HG02870 (cell line): ENCODE results near the gene MARVELD1.

Experiments used
- ATAC-seq: cut with Tn5 transposase; IDR thresholded peaks from one replicate; pipeline ENCODE4 v1.9.1; 2021; ENCODE audit warnings: mild to moderate bottlenecking, moderate library complexity; ENCODE audit not compliant: unreplicated experiment

Gene MARVELD1

DNA sequence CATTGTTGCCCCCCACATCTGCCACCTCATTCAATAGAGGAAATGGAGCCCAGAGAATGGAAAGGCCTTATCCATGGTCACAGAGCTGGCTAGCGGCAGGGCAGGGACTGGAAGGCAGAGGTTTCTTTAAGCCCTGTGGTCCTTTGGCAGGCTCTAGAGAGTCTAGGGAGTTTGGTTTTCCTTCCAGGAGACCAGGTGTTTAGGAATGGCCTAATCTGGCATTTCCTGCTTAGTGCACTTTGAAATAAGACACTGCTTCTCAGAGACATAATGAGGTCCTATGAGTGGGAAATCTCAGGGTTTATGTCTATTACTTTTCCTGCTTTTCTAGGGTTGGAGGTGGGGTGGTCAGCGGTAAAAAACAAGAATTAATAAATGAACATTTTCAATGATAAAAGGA, 6.1 kb downstream of the MARVELD1 start:
- ATAC-seq: no peak

GRCh38 chr10:97721871-97722780, 8.6 kb downstream of the MARVELD1 start:
- ATAC-seq: no peak

GRCh38 chr10:97723001-97723400, 9.5 kb downstream of the MARVELD1 start:
- ATAC-seq: no peak

DNA sequence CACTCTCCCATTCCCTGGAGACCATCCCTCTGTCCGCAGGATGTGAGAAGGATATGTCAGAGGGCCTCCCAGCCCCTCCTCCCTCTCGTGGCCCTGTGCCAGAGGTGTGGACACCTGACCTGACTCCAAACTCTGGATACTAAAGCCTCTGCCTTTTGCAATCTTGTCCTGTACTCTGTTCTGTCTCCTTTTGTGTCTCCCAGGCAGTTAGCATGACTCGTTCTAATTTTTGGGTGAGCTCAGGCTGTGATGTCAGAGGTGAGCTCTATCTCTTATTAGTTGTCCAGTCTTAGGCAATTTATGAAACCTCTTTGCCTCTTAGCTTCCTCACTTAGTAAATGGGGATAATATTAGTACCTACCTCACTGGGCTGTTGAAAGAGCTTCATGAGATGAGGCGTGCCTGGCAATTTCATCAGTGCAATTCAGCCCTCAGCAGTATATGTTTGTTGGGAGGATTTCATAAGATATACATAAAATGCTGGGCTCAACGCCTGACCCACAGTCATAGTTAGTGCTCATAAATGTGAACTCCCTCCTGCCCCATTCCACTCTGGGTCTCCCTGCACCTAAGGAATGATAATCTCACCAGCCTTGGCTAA, 10.9 kb downstream of the MARVELD1 start:
- ATAC-seq: no peak

DNA sequence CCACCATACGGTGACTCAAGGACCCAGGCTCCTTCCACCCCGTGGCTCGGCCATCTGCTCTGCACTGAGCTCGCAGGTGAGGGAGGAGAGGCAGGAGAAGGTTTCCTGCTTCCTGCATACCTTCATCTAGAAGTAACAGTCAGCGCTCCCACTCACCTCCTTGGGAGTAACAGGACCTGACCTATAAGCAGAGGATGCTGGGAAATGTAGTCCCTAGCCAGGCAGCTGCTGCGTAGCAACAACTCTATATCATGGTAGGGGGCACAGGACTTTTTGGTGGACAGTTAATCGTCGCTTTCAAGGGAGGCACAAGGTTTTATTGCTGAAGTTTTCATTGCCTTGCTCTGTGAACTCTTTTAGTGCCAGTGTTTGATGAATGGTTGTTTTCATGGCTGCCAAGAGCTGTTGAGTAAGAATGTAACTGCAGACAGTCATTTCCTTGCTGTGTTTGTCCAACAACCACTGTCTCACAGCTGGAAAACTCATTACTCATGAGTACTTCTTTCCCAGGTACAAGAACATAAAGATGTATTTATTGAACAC, 13.2 kb downstream of the MARVELD1 start:
- ATAC-seq: no peak

GRCh38 chr10:97729014-97729413, 15.5 kb downstream of the MARVELD1 start:
- ATAC-seq: no peak

- no peak for ATAC-seq
Measured at GRCh38 chr10:97731346-97732051, 18.0 kb downstream of the MARVELD1 start.

DNA sequence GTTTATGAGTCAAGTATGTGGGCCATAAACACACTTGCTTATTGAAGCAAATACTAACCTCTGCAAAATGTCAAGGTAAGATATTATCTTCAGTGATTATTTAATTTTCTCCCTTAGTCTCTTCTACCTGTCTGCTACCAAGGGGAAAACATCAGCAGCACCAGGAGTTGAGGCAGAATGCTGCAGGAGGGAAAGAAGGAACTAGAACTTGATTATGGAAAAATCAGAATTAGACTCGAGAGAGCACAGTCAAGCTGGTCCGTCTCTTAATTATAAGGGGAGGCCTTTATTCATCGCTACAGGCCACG, 18.5 kb downstream of the MARVELD1 start:
- no peak for ATAC-seq

- ATAC-seq: no peak
Measured at GRCh38 chr10:97733256-97733655, 19.7 kb downstream of the MARVELD1 start.

DNA sequence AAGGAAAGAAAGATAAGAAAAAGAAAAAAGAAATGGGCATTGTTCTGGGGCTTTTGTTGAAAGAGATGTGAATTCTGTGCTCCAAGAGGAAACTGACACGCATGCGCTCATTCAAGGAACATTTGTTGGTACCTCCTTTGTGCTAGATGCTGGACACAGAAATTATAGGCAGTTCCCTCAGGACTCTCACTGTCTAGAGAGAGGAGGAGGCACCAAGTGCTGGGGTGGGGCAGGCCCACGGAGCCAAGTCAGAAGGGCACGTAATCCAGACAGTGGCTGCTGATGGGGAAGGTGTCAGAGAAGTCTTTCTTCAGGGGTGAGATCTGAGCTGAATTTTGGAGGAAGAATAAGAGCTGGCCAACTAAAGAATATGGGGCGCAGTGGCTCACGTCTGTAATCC, 20.5 kb downstream of the MARVELD1 start:
- ATAC-seq: no peak

DNA sequence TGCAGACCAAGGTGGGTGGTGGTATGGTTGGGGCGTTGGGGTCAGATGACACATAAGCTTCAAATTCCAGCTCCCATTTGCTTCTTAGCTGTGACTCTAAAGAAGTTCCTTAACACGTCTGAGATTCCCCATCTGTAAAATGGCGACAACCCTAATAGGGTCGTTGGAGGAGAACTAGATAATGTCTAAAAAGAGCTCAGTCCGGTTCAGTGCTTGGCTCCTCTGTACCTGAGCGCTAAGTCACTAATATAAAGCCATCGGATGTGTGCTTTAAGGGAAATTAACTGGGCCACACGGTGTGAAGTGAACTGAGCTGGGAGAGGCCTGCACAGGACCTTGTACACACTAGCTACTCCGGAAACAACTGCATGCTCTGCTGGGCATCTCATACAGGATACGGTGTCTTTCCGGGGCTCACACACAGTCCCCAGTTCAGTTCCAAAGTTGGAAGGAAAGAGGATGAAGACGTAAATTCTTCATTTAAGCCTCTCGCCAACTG, 22.9 kb downstream of the MARVELD1 start:
- ATAC-seq: peak; percentile 24

GRCh38 chr10:97736902-97737769, 23.6 kb downstream of the MARVELD1 start, which contains the start of gene ZFYVE27:
Gene ZFYVE27, plus strand, starts transcription at chr10:97737128. Its CDS starts 1,350 bp downstream, at chr10:97738478.
- ATAC-seq: peak; percentile 83

- ATAC-seq: peak; percentile 20
Measured at GRCh38 chr10:97737770-97738265, 24.3 kb downstream of the MARVELD1 start.

DNA sequence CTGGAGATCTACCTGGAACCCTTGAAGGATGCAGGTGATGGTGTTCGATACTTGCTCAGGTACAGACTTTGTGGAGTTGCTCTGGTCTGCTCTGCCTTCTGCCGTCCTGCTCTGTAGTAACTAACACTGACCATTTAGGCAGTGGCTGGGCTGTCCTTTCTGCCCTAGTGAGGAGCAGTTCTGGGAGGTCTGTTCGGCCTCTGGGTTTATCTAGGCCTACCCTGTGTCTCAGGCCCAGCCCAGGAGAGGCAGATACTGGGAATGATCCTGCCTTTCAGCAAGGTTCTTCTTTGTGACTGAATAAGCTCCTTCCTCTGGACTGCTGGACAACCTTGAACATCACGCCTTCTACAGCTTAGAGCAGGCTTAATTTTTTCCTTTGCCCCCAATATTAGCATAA, 25.1 kb downstream of the MARVELD1 start:
- no peak for ATAC-seq

DNA sequence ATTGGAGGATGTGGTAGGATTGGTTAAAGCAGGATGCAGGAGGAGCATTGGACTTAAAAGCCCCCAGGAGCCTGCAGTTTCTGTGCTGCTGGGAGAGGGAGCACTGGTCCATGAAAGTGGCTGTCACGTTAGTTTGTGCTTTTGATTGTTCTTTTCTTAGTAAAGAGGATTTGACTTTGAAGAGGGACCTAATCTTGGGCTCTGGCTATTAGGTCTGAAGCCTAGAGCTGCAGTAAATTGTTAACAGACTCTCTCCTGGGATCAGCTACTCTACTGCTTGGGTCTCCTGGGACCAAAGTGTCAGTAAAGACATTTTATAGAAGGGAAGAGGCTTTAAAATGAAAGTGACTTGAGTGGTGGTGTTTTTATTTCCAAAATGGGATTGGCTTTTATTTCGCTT, 27.1 kb downstream of the MARVELD1 start:
- no peak for ATAC-seq

DNA sequence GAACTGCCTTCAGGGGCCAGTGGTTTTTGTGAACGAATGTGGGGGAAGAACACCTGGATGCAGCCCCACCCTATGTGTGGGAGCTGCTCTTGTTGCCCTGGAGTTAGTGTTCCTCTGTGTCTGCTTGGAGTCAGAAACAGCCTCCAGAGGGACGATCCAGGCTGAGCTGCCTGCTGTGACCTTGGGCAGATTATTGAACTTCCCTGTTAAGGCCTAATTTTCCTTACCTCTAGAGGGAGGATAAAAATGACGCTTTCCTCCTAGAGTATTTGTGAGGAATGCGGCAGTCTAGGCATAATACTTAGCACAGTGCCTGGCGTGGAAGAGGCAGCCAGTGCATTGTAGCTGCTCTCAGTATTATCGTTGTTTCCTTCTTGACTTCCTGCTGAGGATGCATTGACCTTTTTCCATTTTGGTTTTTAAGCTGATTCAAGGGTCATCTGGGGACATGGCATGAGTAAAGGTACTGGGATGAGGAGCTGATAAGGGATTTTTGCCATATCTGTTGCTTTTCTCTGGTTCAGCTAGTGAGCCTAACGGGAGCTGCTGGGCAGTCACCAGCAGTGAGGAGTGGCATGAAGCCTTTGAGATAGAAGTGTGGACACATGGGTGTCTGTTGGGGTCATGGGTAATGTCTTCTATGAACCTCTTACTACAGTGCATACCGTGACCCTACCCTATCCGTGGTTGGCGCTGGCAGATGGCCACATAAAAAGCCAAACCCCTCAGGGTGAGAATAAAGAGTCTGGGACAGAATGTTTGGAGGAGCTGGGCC, 29.8 kb downstream of the MARVELD1 start:
- ATAC-seq: no peak

DNA sequence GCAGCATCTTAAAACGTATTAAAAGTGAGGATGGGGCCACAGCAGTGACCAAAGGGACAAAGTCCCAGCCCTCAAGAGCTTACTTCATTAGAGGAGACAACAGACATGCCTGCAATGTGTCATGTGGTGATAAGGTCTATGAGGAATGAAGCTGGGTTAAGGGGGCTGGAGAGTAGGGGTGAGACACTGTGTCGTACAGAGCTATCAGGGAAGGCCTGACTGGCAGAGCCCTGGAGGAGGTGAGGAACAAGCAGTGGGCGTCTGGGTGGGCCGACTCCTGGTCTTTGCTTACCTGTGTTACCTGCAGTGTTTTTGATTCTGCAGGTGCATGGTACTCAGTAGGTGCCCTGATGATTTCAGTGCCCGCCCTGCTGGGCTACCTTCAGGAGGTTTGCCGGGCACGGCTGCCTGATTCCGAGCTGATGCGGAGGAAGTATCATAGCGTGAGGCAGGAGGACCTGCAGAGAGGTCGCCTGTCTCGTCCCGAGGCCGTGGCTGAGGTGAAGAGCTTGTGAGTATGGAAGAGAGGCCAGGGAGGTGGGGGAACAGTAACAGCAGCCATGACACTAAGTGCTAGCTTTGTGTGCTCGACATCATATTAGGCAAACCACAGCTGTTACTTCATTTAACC, 31.0 kb downstream of the MARVELD1 start:
- ATAC-seq: no peak

GRCh38 chr10:97747573-97747972, 34.0 kb downstream of the MARVELD1 start:
- no peak for ATAC-seq

DNA sequence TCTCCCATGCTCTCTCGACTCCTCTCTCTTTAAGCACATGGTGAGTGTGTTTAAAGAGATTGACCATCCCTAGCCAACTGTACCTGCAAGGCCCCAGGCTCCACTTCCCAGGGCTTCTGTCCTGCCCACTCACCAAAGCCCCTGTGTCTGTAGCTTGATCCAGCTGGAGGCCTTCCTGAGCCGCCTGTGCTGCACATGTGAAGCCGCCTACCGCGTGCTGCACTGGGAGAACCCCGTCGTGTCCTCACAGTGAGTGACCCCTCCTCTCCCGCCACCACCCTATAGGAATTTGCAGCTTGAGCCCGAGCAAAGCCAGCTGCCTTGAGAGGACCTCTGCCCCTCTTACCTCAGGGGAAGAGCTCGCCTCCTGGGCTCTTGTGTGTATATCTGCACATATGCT, 34.6 kb downstream of the MARVELD1 start:
- no peak for ATAC-seq
